HG03521 (cell line): ENCODE data around the gene DDIAS.
A peak's percentile ranks its signal among the peaks of the same experiment; 100 is the strongest.
"Not testable (repeated sequence)": the region's sequence is repeated elsewhere in the genome, so short reads cannot be mapped to it uniquely, and the experiment has no call there.

Experiments used
- ATAC-seq: cut with Tn5 transposase; IDR thresholded peaks from one replicate; pipeline ENCODE4 v1.9.1; 2021; ENCODE audit warnings: mild to moderate bottlenecking, moderate library complexity; ENCODE audit not compliant: unreplicated experiment

DDIAS gene, protein sequence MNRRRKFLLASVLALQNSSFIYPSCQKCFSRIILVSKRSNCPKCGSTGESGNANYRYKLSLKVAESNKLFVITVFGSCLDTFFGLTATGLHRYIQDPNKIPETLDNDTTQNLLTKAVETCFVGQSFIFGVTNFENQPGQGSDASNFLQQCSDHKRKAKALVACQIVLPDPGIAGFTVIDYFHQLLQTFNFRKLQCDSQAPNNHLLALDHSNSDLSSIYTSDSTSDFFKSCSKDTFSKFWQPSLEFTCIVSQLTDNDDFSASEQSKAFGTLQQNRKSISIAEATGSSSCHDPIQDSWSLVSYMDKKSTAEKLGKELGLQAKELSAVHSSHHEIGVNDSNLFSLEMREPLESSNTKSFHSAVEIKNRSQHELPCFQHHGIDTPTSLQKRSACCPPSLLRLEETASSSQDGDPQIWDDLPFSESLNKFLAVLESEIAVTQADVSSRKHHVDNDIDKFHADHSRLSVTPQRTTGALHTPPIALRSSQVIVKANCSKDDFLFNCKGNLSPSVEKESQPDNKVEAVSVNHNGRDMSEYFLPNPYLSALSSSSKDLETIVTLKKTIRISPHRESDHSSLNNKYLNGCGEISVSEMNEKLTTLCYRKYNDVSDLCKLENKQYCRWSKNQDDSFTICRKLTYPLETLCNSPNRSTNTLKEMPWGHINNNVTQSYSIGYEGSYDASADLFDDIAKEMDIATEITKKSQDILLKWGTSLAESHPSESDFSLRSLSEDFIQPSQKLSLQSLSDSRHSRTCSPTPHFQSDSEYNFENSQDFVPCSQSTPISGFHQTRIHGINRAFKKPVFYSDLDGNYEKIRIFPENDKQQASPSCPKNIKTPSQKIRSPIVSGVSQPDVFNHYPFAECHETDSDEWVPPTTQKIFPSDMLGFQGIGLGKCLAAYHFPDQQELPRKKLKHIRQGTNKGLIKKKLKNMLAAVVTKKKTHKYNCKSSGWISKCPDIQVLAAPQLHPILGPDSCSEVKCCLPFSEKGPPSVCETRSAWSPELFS

DNA sequence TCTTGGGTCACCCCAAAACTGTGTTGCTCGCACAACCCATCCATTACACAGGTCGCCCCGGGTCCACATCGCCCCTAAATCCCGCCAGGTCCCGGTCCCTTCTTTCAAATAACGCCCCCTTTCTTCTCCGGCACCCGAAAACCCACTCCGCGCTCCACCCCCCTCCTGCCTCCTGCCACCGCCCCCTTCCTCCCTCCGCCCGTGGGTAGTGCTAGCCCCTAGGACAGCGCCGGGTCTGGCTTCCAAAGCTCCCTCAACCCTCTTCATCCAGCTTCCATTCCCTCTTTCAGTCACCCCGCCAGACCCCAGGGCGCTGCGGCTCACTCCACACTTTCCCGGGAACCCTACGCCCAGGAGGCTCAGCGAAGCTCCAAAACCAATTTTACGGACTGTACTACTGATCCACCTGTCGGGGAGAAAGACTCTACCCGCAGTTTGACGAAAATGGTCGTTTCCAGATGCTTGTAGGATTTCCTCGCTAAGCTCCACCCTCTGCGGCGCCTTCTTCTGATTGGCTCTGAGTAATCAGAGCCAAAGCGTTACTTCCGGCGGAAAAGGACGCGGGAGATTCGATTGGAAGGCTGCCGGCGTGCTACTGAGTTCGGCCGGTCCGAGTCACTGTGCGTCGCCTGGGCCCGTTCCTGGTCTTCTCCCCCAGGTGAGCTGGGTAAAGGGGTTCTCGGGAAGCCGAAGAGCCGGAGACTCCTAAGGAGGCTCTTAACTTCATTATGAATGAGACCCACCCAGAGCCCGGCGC is at the start of gene DDIAS:
TSS of gene DDIAS (plus strand) at position 572 of the 757 bp plus-strand sequence. CDS start 13,003 bp downstream, outside the sequence.
- ATAC-seq: peak; percentile 65

DNA sequence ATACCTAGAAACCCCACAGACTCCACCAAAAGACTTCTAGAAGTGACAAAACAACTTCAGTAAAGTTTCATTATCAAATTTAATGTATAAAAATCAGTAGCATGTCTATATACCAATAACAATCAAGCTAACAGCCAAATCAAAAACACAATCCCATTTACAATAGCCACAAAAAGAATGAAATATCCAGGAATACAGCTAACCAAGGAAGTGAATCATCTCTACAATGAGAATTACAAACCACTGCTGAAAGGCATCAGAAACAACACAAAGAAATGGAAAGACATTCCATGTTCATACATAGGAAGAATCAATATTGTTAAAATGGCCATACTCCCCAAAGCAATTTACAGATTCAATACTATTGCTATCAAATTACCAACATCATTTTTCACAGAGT is 47.3 kb upstream of the DDIAS start:
- ATAC-seq: no peak

DNA sequence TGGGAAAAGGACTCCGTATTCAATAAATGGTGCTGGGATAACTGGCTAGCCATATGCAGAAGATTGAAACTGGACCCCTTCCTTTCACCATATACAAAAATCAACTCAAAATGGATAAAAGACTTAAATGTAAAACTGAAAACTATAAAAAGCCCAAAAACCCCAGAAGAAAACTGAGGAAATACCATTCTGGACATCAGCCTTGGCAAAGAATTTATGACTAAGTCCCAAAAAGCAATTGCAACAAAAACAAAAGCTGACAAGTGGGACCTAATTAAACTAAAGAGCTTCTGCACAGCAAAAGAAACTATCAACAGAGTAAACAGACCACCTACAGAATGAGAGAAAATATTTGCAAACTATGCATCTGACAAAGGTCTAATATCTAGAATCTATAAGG is 46.6 kb upstream of the DDIAS start:
- not testable (repeated sequence) for ATAC-seq

DNA sequence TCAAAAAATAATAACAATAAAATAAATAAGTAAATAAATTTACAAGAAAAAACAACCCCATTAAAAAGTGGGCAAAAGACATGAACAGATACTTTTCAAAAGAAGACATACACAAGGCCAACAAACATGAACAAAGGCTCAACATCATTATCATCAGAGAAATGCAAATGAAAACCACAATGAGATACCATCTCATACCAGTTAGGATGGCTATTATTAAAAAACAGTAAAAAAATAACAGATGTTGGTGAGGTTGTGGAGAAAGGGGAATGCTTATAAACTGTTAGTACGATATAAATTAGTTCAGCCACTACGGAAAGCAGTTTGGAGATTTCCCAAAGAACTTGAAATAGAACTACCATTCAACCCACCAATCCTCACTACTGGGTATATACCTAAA is 45.9 kb upstream of the DDIAS start:
- no peak for ATAC-seq

DNA sequence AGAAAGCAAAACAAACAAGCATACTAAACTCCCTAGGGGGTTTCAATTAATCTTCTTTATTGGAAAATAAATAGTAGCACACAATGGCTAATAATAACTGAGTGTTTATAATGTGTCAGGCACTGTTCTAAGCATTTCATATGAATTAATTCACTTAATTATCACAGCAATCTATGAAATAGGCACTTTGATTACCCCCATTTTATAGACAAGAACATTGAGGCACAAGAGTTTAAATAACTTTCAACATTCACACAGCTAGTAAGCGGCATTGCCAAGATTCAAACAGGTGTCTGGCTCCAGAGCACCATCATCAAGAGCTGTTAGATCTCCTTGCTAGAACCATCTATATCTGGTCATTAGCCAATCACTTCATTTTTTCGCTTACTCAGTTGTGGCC is 44.4 kb upstream of the DDIAS start:
- no peak for ATAC-seq

DNA sequence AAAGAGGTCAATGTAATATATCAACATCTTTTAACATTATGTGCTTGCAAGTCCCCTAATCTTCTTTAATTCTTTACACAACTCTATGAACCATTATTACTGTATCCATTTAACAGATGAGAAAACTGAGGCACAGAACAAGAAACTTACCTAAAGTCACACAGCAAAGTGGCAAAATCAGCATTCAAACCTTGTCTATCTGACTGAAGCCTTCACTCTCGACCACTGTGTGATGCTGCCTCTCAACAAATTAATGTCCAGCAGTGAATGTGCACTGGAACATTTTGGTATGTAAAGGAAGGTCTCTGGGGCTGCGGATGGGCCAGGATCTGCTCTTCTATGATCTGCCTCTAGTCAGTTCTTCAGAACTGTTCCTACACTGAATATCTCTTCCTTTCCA is 43.4 kb upstream of the DDIAS start:
- ATAC-seq: no peak

DNA sequence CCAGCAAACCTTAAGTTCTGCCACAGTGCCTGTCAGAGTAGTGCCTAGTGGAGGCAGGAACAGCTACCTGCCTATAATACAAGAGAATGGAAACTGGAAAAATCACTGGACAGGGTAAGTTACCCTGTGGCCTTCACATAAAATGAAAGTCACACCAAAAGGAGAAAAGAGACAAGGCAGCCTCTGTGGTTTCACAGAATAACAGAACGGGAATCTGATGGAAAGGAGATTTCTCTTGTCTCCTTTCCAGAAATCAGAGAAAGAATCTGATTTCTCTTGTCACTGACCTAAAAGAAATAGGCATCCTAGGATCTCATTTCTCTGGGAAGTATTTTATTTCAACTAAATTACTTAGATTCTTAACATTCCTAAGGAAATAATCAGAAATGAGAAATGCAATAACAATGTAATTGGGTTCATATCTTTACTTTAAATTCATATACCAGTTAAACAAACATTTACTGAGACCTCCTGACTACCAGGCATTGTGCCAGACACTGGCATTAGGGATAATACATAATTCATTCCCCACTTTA is 42.9 kb upstream of the DDIAS start:
- ATAC-seq: no peak

DNA sequence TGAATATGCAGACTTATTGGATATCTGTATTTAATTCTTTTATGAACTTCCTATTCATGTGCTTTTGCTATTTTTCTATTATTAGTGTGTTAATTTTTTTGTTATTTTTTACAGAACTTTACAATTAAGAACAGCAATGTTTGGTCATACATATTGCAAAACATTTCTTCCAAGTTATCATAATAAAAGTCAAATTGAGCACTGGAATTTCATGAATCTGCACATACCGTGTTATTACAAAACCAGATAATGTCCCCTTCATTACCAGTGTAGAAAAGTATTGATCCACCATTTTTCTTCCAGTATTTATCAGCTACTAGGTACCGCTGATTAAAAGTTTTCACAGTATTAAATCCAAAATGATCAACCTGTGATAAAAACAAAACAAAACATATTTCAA is 41.8 kb upstream of the DDIAS start:
- ATAC-seq: no peak

DNA sequence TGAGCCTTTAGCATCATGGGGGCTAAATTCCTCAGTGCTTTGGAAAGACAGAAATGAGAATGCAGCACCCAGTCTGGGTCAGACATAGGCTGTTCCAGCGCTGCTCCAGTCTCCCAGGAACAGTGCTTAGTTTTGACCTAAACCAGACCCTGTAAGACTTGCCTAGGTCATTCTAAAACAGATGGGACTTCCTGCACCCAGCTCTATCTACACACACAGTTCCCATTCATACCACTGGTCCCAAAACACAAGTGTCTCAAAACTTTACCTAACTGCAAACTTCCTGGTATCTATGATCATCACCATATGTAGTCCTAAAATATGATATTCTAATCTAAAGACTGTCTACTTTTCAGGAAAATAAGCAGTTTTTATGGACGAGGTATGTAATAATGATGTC is 39.2 kb upstream of the DDIAS start:
- ATAC-seq: no peak

DNA sequence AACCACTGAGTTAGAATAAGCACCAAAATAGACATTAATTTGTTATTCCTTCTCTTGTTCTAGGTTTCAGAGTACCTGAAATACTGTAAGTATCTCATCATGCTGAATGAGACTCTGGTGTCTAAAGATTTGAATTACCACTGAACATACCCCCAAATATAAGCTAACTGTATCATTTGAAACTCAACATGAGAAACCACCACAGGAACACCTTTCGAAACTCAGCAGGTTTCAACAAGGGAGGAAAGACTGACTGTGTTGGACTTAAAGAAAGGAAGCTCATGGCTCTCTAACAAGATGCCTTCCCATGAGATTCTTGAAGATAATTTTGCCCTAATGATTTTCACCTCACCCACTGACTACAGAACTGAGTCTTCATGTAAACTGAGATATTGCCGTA is 38.3 kb upstream of the DDIAS start:
- ATAC-seq: no peak

DNA sequence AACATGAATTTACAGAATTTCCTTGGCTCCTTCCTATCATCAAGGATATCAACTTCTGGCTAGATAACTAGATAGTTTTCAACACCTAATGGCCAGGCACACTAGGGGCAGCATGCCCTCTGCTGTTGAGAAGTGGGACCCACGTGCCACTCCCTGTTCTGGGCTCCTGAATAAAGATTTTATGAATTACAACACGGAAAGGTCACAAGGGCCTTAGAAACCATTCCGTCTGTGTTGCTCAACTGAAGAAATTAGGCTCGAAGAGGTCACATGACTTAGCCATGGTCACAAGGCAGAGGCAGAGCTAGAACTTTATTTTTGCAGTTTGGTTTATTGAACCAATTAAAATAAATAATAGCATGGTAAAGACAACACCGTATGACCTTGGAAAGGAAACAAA is 37.3 kb upstream of the DDIAS start:
- ATAC-seq: no peak

DNA sequence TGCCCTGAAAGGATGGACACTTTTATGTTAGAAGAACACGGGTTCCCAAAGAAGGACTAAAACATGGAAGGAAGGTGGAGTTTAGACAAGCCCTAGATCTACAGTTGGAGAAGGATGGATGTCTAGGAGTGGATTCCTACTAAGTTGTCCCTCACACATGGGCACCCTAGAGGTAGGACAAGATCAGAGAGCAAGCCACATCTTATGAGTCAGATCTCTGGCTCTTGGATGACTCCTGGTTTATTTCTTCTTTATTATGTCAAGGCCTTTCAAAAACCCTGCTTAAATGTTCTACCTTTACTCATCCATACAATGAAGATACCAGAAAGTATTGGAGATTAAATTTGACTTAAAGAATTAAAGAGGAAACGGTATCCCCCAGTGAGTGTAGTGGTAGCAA is 35.7 kb upstream of the DDIAS start:
- no peak for ATAC-seq

DNA sequence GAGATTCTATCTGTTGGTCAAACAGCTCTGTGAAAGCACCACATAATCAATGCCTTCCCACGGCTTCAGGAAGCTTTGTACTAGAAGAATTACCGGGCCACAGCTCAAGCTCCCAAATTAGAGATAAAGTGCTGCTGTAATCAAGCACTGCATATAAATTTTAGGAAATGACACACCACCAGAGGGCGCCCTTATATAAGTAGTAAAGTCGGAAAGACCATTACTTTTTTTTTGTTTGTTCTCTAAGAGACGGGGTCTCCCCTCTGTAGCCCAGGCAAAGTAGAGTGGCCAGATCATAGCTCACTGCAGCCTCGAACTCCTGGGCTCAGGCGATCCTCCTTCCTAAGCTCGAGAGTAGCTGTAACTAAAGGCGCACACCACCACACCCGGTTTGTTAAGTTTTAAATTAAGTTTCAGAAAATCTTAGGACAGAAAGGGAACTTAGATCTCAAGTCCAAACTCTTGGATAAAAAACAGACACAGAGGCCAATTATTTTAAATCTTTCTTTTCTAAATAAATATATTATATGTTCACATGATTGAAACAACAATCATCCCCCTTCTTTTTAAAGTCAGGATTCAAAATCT is 33.9 kb upstream of the DDIAS start:
- ATAC-seq: no peak

DNA sequence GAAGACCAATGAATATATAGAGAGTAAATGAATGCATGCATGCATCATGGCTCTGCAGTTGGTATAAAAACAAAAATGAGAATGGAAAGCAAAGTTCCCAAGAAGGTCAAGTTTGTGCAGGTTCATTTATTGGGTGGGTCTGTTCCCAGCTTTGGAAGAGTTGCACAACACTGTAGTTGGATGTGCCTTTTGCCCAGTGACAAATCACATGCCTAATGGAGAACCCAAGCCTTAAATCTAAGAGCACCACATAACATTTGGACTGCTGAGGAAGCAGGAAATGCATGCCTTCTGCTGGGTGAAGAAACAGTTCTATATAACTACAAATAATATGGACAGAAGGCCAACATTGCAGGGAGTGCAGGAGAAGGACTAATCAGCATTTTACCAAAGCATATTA is 31.9 kb upstream of the DDIAS start:
- no peak for ATAC-seq

DNA sequence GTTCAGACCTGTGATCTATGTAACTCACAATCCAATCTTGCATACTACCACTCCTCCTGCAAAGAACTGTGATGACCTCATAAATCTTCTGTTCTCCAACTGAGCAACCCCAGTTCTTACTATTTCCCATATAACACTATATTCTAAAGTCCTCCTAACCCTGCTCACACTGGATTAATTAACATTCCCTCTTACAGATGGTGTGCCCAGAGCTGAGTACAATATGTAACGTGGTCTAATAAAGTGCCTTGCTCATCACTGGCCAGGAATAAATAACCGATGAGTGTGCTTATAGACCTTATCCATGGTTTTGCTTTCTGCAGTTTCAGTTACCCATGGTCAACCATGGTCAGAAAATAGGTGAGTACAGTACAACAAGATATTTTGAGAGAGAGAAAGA is 29.9 kb upstream of the DDIAS start:
- ATAC-seq: no peak

DNA sequence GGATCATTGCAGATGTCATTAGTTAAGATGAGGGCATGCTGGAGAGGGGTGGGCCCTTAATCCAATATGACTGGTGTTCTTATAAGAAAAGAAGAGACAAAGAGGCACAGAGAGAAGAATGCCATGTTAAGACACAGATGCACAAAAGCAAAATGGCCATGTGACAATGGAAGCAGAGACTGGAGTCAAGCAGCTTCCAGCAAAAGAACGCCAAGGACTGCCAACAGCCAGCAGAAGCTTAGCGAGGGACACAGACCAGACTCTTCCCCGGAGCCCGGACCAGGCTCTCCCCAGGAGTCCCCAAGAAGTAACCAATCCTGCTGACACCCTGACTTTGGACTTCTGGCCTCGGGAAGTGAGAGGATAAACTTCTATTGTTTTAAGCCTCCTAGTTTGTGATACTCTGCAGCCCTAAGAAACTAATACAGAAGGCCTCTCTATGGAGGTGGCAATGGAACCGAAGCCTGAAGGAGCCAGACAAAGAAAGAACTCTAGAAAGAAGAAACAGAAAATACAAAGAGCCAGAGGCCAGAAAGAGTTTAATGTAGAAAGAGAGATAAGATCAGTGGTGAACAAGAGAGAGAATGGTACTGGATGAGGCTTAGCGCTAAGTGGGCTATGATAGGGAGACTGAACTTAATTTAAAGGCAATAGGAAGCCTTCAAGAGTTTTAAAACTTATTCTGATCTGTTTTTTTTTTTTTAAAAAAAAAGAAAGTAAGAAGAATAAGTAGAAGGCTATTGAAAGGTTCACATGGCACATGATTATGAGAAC is 29.0 kb upstream of the DDIAS start:
- no peak for ATAC-seq

DNA sequence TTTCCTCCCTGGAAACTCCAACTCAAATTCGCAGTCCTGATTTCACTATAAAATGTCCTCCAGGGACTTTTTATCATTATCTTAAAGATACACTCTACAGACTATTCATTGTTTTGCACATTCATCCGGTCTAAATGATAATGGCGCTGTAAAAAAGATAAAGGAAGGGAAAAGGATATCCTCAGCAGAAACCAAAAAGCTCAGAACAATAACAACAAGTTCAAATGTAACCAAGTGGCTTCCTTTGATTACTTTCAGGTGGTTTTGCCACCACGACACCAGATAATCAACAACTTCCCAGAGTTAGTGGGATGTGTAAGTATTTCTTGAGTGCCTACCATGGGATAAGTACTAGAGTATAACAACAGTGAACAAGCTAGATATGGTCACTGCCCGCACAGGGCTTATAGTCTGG is 27.6 kb upstream of the DDIAS start:
- ATAC-seq: no peak

DNA sequence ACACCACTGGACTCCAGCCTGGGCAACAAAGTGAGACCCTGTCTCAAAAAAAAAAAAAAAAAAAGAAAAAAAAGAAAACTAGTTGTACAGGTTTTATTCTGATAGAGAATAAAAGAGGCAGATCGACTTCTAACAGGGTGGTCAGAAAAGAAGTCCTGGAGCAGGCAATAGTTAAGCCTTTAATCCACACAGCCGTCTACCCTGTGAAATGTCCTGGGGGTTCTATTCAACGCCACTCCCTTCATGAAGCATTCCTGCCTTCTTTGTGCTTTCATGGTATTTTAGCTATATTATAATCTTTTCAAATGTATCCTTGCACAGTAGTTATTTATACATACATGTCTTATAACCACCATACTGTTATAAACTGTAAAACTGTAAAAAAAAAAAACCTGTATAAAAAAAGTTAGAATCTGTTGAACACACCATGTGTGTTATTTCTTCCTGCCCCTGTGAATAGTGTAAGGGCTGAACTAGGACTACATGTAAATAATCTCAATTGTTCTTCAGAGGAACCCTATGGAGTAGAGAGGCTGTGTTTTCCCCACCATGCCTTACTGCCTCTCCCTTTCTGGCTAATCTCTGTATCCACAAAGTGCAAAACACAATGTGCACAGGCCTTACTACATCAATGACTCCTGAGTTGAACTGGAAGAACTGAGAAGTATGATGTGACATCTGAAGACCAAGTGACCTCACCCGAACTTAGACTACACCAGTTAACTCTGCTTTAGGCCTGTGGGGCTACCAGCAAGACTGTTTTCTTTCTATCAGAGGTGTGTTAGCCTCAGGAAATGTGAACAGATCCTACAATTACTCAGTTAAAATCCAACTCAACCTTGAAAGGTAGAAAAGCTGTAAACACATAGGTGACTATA is 26.7 kb upstream of the DDIAS start:
- no peak for ATAC-seq

DNA sequence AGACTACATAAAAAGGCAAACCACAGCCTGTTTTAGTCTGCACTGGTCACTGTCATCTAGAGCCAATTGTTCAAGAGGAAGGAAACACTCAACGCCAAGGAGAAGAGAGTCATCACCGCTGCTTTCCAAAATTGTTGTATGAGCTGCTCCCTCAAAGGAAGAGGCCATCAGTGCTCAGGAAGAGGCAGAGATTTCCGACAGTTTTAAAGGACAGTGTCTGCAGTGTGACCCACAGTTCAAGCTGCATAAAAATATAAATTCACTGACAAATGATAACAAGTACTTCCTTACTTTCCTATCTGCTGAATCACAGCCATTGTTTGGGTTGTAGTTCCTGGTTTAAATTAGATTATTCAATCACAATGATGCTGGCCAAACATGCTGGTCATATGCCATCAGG is 17.7 kb upstream of the DDIAS start:
- no peak for ATAC-seq
